ENCODE data around the gene TBXAS1. TPM values are rescaled to one million over a fixed set of nuclear protein-coding genes. Genes with fewer than 3 reads are reported as not detected.

Gene TBXAS1
- total RNA-seq, 4 donors from 2014 or later: 23.0 to 128 (median 47.3) TPM

DNA sequence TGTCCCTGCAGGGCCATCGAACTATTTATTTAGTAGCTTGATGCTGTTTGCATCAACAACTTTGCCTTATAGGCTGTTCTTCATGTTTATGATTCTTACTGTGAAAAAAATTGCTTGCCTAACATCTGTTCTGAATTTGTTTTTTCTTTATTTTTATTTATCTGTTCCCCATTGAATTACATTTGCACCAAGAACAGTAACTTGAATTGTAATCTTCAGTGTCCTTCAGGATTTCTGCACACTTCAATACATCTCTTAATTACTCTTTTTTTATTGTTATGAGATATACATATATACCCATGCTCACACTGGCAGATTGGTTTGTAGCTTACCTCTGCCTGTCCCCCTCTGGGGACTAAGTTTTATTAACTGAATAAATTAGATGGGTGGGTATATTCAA lies 64.4 kb downstream of the TBXAS1 start:
- TF ChIP-seq, protein P1, sequence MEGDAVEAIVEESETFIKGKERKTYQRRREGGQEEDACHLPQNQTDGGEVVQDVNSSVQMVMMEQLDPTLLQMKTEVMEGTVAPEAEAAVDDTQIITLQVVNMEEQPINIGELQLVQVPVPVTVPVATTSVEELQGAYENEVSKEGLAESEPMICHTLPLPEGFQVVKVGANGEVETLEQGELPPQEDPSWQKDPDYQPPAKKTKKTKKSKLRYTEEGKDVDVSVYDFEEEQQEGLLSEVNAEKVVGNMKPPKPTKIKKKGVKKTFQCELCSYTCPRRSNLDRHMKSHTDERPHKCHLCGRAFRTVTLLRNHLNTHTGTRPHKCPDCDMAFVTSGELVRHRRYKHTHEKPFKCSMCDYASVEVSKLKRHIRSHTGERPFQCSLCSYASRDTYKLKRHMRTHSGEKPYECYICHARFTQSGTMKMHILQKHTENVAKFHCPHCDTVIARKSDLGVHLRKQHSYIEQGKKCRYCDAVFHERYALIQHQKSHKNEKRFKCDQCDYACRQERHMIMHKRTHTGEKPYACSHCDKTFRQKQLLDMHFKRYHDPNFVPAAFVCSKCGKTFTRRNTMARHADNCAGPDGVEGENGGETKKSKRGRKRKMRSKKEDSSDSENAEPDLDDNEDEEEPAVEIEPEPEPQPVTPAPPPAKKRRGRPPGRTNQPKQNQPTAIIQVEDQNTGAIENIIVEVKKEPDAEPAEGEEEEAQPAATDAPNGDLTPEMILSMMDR (IDR thresholded peaks at IDR 0.05; ENCODE audit: low read depth): no peak

DNA sequence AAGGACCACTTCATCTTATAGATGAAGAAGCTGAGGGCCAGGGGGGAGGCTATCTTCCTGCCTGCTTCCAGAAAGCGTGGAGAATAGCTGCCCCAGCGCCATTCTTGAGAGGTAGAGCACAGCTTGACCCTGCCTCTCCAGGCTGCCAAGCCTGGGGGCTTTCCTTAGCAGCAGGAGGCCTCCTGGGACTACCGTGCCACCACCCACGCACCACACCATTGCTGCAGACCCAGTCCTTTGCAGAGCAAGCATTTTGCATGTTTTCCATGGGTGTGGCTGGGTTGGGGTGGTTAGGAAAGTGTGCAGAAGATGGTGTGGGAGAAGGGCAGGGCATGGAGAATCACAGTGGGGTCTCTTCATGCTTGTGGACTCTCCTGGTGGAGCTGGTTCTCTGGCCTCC lies 64.9 kb downstream of the TBXAS1 start:
- TF ChIP-seq, protein P1 (IDR thresholded peaks at IDR 0.05; ENCODE audit: low read depth): no peak

DNA sequence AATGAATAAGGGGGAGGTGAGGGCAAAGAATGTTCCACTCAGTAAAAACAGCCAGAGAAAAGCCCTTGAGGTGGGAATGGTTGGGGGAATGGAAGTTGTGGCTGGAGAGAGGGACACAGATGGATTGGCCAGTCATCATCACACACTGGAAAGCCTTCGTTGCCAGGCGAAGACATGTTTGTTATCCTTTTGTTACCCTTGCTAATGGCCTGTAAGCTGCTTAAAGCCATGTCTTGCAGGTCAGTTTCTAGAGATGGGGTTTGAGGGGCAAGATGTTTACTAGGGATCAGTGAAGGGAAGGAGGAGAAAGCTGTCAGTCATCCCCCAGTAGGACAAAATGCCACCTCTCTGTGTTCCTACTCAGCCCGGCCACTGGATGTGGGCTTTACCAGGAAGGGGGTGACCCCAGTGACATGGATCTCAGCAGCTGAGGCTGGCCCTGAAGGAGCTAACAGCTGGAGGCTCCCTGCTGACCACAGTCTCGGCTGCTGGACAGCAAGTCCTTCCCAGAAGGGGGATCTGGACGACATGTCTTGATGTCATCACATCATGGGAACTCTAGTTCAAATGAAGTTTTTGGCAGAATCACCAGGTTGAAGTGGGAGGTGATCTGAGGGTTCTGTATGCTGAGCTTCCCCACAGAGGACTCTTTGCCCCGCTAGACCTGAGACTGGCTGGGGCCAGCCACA lies 66.2 kb downstream of the TBXAS1 start:
- TF ChIP-seq, protein P1 (IDR thresholded peaks at IDR 0.05; ENCODE audit: low read depth): no peak

DNA sequence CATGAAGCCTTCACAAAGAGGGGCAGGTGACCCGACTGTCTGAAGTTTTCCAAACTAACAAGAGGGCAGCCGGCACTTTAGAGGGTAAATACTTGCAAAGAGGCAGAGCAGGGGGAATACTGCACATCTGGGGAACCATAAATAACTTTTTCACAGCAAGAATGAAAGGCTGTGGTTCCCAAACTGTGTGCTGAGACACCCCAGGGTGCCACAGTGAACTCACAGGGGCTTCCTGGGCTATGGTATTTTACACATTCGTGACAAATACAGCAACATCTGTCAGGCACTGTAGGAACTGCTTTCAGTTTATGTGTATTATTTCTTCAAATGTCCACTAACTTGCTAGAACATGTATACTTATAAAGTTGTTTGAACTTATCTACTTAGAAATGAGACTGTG lies 67.2 kb downstream of the TBXAS1 start:
- TF ChIP-seq, protein P1 (IDR thresholded peaks at IDR 0.05; ENCODE audit: low read depth): no peak

DNA sequence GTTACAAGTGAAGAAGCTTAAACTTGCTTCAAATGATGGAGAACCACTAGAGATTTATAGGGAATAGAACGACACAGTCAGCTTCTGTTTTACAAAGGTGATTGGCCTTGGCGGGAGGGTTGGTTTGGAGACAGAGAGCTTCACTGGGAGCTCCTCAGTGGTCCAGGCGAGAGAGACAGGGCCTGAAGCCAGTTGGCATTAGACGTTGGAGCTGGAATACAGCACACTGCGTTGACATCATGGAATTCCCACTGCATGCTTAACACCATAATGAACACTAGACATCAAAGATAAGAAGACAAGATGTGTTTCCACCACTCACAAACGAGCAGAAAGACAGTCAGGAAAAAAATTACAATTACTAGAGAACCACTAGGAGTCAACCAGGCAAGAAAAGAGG lies 67.8 kb downstream of the TBXAS1 start:
- TF ChIP-seq, protein P1 (IDR thresholded peaks at IDR 0.05; ENCODE audit: low read depth): no peak

DNA sequence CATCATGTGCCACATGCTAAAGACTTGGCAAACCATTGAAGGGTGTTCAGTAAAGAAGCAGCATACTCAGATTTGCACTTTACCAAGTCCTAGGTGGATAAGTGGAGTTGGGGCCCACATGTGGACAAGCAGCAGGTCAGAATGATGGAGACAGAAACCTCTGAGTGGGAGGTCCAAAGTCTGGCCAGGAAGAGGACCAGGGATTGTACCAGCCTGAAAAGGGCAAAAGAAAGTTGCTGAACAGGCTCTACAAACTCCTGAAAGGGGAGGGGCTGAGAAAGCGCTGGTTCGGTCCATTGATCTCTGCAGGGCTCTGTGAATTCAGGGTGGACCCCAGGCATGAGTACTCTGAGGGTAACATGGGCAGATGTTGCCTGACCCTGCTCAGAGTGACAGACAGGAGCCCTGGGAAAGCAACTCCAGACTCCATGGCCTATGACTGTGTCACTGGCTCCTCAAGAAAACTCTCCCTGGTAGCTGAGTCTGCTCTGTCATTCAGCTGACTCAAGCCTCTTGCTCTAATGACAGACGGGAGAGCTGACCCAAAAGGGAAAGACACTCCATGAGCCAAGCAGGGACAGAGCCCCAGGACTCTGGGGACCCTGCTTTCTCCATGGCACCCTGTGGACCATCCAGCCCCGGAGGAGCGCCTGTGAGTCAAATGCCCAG lies 68.5 kb downstream of the TBXAS1 start:
- TF ChIP-seq, protein P1 (IDR thresholded peaks at IDR 0.05; ENCODE audit: low read depth): no peak

DNA sequence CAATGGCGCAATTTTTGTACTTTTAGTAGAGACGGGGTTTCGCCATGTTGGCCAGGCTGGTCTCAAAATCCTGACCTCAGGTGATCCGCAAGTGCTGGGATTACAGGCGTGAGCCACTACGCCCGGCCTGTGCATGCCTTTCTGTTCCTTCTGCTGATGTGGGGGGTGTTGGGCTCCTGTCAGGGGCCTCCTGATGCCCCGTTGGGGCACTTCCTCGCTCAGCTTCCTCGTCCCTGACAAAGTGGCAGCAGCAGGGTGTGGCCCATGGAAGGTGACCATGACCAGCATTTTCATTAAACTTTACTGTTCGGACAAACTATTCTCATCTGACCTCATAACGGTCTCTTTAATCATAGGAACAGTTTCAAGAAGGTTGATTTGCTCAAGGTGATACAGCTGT lies 69.4 kb downstream of the TBXAS1 start:
- TF ChIP-seq, protein P1 (IDR thresholded peaks at IDR 0.05; ENCODE audit: low read depth): no peak
